Ovary (tissue), 9 donors: ENCODE measurements around the gene MGME1. TPM values are rescaled to one million over a fixed set of nuclear protein-coding genes. Genes with fewer than 3 reads are reported as not detected.
"Not testable (repeated sequence)": the region's sequence is repeated elsewhere in the genome, so short reads cannot be mapped to it uniquely, and the experiment has no call there.

Experiments
- DNase-seq, 5 donors: peaks; one replicate each; pipeline ENCODE4 v3.0.0-alpha.2; 2019 to 2020
- H3K27ac ChIP-seq, 2 donors: fragments of 200-600 bp; one replicate each; pipeline versions ENCODE4 v1.5.1 to v1.8.0; 2019 to 2022
- H3K27me3 ChIP-seq: fragments of 200-600 bp; one replicate; pipeline ENCODE4 v1.8.0; 2022
- H3K36me3 ChIP-seq: fragments of 200-600 bp; sonication (generic); one replicate; pipeline ENCODE4 v1.5.1; 2019
- H3K4me1 ChIP-seq: one replicate; pipeline ENCODE4 v1.8.1; 2013; ENCODE audit warnings: mild to moderate bottlenecking, moderate library complexity; ENCODE audit not compliant: insufficient read depth
- H3K4me3 ChIP-seq: fragments of 200-600 bp; sonication (generic); one replicate; pipeline ENCODE4 v1.5.1; 2017
- H3K9me3 ChIP-seq, 2 donors: fragments of 200-600 bp in 1 of 2; sonication (generic) in 1 of 2; one replicate each; pipeline versions ENCODE4 v1.5.1 to v1.8.1; 2013 to 2019; ENCODE audit warnings: mild to moderate bottlenecking in 1 of 2, moderate library complexity in 1 of 2
- EP300 ChIP-seq: sonication (generic); formaldehyde crosslinking; IDR thresholded peaks from one replicate; pipeline ENCODE4 v1.6.1; 2017; ENCODE audit warnings: antibody characterized with exemption
- POLR2A ChIP-seq: fragments of 450-650 bp; IDR thresholded peaks from one replicate; pipeline ENCODE4 v1.6.1; 2017; ENCODE audit warnings: antibody characterized with exemption, mild to moderate bottlenecking, moderate library complexity
- WGBS, 3 donors: extraction: QIAGEN DNeasy Blood & Tissue Kit in 1 of 3; methylation state at CpG; one replicate each; pipeline versions ENCODE4 v1.1.5 to v1.1.7; 2013 to 2017; 5-methylcytosine and 5-hydroxymethylcytosine counted together
- intact Hi-C, 4 donors: fragments of 100-400 bp; cut with DNase I; formaldehyde crosslinking; loops; one replicate each; pipeline versions ENCODE4 v1.11.0 to v1.15.1; 2022 to 2023
- polyA plus RNA-seq, 2 donors: library from polyadenylated mRNA; stranded (reverse); fragments of 200-250 nt in 1 of 2; fragments of 350-450 nt in 1 of 2; fragmentation: Illumina TruSeq in 1 of 2; extraction: RNeasy Lipid Tissue Mini Kit (QIAGEN cat#74804) in 1 of 2; gene quantifications; one replicate each; pipeline ENCODE4 v1.2.3, GENCODE V29; 2013 to 2014
- total RNA-seq, 7 donors: library from RNA; depleted of rRNA in 2 of 7; stranded (reverse); fragments of >200 nt in 2 of 7; fragmentation: NEBNext Ultra II Directional in 3 of 7; extraction: Animal tissue kit (Norgen Biotek cat#: 25700) in 3 of 7; gene quantifications; one replicate each; pipeline versions ENCODE4 v1.1.0 to v1.2.4, GENCODE V29; 2016 to 2023
- TF ChIP-seq, protein P1 (sequence below), 3 donors: fragments of 450-650 bp in 2 of 3; fragments of 200-600 bp in 1 of 3; IDR thresholded peaks; one replicate each; pipeline versions ENCODE4 v1.5.1 to v1.8.0; 2016 to 2022; ENCODE audit warnings: antibody characterized with exemption in 3 of 3, mild to moderate bottlenecking in 1 of 3
- donor health status: DM: no; HTN: no; CAD: no; lungs with moderate emphysema.
- donor health status: DM: no; HTN: no; CAD: no.
- donor health status: Bipolar disorder and iron deficiency.
- donor health status: DM: yes; HTN: yes; CAD: no.
- donor health status: DM: no; HTN: no; CAD: no.
- donor health status: DM: yes; HTN: yes; CAD: no.

MGME1 gene
- total and polyA plus RNA-seq, 9 donors, result 5.1 to 11.9 (median 8.3) TPM

DNA sequence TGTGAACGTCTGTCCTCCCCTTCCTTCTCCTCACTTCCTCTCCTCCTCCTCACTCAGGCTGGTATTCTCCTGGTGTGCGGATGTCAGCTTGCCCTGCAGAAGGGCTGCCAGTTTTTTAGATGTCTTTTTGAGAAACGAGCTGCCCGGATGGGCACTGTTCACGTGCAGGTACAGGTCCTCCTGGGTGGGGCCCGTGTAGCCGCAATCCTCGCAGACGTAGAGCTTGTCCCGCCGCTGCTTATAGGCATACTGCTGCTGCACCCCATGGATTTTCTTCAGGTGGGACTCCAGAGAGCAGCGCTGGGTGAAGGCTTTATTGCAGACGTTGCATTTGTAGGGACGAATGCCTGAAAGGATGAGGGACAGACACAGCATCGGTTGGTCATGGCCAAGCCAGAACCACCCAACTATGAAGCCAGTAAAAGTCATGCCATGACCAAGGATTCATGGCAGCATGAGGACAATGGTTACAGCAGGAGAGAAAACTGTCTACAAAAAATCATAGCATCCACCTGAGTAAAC, 55.8 kb downstream of the MGME1 start:
- H3K4me1 ChIP-seq, result no peaks in the 10 kb centered on the region
- WGBS, 3 donors, result 75 to 80% (median 78%) methylated on average over 15 of the region's 15 CpGs
- TF ChIP-seq EP300 (no peak), POLR2A (no peak)
- TF ChIP-seq, protein P1, sequence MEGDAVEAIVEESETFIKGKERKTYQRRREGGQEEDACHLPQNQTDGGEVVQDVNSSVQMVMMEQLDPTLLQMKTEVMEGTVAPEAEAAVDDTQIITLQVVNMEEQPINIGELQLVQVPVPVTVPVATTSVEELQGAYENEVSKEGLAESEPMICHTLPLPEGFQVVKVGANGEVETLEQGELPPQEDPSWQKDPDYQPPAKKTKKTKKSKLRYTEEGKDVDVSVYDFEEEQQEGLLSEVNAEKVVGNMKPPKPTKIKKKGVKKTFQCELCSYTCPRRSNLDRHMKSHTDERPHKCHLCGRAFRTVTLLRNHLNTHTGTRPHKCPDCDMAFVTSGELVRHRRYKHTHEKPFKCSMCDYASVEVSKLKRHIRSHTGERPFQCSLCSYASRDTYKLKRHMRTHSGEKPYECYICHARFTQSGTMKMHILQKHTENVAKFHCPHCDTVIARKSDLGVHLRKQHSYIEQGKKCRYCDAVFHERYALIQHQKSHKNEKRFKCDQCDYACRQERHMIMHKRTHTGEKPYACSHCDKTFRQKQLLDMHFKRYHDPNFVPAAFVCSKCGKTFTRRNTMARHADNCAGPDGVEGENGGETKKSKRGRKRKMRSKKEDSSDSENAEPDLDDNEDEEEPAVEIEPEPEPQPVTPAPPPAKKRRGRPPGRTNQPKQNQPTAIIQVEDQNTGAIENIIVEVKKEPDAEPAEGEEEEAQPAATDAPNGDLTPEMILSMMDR (IDR thresholded peaks at IDR 0.05), result no peak
- H3K27ac ChIP-seq, result no peak overlapping the region
- DNase-seq, result no peak
- H3K4me3 ChIP-seq, result no peak overlapping the region
- no peaks in the 10 kb centered on the region for H3K27me3 ChIP-seq
- intact Hi-C loops, result no loop called here
- H3K9me3 ChIP-seq, result no peaks in the 10 kb centered on the region
- no peaks in the 10 kb centered on the region for H3K36me3 ChIP-seq

DNA sequence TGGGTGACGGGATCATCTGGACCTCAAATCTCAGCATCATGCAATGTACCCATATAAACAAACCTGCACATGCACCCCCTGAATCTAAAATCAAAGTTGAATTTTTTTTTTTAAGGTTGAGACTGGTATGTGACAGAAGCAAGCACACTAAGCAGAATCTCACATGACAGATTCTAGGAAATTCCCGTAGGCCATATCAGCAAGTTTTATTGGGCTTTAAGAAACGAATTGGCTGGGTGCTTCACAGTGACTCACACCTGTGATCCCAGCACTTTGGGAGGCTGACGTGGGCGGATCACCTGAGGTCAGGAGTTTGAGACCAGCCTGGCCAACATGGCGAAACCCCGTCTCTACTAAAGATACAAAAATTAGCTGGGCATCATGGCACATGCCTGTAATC, 58.2 kb downstream of the MGME1 start:
- intact Hi-C loops, H3K27me3 ChIP-seq, H3K4me3 ChIP-seq, DNase-seq, H3K36me3 ChIP-seq, H3K27ac ChIP-seq, H3K9me3 ChIP-seq, H3K4me1 ChIP-seq: not testable (repeated sequence)
- WGBS, 3 donors, result 81 to 87% (median 86%) methylated on average over 7 of the region's 7 CpGs

DNA sequence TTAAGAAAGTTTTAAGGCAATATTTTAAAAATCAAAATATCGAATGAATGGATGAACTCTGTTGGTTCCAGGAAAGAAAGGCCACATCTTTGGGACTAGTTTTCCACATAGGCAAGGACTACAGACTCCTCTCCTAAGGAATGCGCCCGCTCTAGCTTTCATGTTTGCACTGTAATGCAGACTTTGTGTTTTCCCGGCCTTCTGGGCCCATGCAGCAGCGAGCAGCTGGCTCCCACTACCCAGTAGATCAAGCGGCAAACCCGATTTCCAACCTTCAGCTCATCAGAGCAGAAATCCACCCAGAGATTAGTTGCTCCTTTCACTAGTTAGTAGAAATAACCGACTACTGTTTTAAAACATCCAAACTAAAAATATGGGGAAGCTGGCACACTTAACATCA, 61.2 kb downstream of the MGME1 start:
- no peaks in the 10 kb centered on the region for H3K27me3 ChIP-seq
- intact Hi-C loops, result loop anchor here in 1 of 4 donors (5.0 kb wide), 1 partner anchor 338 kb away; no protein-coding TSS in a partner anchor
- H3K4me1 ChIP-seq, result no peaks in the 10 kb centered on the region
- H3K36me3 ChIP-seq, result no peaks in the 10 kb centered on the region
- WGBS, 3 donors, result 76 to 82% (median 79%) methylated on average over 8 of the region's 8 CpGs
- TF ChIP-seq POLR2A, result no peak
- TF ChIP-seq EP300, result no peak
- TF ChIP-seq, protein P1 (IDR thresholded peaks at IDR 0.05), result no peak
- H3K27ac ChIP-seq, result no peak overlapping the region
- no peak for DNase-seq
- no peak overlapping the region for H3K4me3 ChIP-seq
- no peaks in the 10 kb centered on the region for H3K9me3 ChIP-seq

DNA sequence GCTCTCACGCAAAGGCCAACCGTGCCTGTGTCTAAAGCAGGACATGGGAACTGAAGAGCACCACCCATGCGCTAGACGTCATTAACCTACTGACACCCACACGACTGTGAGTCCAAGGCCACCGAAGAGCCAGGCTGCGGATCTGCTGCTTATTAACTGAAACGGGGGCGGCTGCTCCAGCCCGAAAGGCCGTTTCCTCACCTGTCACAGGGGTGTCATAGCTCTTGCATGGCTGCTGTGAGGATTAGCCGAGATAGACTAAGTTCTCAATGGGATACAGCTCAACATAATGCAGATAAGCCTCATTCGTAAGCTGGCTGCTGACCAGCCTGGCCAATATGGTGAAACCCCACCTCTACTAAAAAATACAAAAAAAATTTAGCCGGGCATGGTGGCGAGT, 62.2 kb downstream of the MGME1 start:
- intact Hi-C loops, result loop anchor here in 1 of 4 donors (5.0 kb wide), 1 partner anchor 339 kb away; no protein-coding TSS in a partner anchor

More for the DNA sequence above, 62.2 kb downstream of the MGME1 start:
- no peak for DNase-seq
- TF ChIP-seq POLR2A (no peak), EP300 (no peak)
- TF ChIP-seq, protein P1 (IDR thresholded peaks at IDR 0.05), result no peak
- WGBS, 3 donors, result 68 to 78% (median 70%) methylated on average over 15 of the region's 15 CpGs
- H3K9me3 ChIP-seq, result no peaks in the 10 kb centered on the region
- H3K4me1 ChIP-seq, result no peaks in the 10 kb centered on the region
- H3K36me3 ChIP-seq, result no peaks in the 10 kb centered on the region
- no peak overlapping the region for H3K27ac ChIP-seq
- no peak overlapping the region for H3K4me3 ChIP-seq
- H3K27me3 ChIP-seq, result no peaks in the 10 kb centered on the region
